GM18526 (cell line): ENCODE results near the gene IKBKG.

Source experiments
- POLR2A ChIP-seq: IDR thresholded peaks from 3 replicates; pipeline ENCODE4 v1.6.1; 2011; ENCODE audit not compliant: insufficient read length; ENCODE audit errors: extremely low read depth

The IKBKG gene

DNA sequence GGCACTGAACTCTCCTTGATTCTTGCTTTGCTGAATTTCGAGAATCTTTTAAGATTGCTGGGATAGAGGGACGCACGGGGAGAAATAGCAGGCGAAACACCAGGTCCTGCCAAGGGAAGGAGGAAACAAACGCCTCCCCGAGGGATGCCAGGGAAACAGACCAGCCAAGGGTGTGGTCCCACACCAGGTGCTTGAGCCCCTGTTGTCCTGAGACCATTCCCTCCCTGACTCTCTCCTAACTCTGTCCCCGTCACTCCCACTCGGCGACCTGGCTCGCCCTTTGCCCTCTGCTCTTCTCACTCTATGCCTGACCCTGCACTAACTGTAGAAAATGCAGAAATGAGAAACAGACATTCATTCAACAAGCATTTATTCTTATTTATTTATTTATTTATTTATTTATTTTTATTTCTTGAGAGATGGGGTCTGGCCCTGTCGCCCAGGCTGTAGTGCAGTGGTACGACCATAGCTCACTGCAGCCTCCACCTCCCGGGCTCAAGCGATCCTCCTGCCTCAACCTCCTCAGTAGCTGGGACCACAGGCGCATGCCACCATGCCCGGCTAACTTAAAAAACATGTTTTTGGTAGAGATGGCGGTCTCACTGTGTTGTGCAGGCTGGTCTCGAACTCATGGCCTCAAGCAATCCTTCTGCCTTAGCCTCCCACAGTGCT, 55.5 kb downstream of the IKBKG start:
- no peak for TF ChIP-seq POLR2A

DNA sequence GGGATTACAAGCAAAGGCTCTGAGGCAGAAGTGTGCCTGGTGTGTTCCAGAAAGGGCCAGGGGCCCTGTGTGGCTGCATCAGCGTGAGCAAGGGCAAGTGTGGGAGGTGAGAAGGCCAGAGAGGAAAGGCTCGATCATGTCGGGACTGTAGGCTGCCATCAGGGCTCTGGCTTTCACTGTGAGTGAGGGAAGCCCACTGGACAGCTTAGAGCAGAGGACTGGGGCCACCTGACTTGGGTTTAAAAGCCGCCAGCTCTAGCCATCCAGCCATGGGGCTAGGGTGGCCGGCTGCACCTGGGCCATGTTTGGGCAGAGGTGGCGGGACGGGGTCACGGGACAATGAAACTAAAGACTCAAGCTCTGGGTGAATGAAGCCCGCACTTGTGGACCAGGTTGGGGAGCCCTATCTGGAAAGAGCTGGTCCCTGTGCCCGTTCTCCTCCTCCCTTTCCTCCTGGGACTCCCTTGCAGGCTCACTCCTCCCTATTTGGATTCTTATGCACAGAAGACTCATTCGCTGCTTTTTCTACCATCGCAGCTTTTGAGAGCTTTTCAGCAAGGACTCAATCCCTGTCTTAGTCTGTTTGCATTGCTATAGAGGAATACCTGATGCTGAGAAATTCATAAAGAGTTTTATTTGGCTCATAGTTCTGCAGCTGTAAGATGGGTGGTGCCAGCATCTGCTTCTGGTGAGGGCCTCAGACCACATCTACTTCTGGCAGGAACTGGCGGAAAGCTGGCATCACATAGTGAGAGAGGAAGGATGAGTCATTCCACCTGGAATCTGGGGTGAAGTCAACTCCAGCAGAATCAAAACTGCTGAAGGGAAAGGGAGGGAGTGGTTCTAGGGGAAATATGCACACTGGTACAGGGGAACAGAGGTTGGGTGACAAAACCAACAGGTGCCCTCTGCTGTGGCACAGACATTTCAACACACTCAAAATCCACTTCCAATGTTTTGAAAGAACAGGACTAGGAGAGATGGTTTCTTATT, 56.3 kb downstream of the IKBKG start:
- no peak for TF ChIP-seq POLR2A

DNA sequence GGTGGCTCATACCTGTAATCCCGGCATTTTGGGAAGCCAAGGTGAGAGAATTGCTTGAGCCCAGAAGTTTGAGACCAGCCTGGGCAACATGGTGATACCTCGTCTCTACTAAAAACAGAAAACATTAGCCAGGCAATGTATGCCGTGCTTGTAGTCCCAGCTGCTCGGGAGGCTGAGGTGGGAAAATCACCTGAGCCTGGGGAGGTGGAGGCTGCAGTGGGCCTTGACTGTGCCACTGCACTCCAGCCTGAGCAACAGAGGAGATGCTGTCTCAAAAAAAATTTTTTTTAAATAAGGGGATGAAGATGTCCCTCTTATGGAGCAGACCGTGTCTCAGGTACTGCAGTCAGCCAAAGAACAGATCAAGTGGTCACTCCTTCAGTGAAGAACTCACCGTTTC, 58.1 kb downstream of the IKBKG start:
- TF ChIP-seq POLR2A = no peak

DNA sequence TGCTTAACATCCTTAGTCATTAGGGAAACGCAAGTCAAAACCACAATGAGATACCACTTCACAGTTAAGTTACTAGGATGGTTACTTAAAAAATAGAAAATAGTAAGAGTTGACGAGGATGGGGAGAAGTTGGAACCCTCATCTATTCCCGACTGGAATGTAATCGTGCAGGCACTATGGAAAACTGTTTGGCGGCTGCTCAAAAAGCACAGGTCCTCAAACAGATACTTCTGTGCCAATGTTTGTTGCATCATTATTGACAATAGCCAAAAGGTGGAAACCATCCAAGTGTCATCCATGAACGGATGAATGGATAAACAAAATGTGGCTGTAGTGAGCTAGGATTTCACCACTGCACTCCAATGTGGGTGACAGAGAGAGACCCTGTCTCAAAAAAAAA, 60.0 kb downstream of the IKBKG start:
- TF ChIP-seq POLR2A = no peak
